SU-DHL-6 (cell line): Measurements from ENCODE around the gene ZNF609.

Experiments
- H2AFZ ChIP-seq: fragments of 200-600 bp; sonication (generic); 2 replicates; pipeline ENCODE4 v1.6.1; 2014; ENCODE audit warnings: low read depth, mild to moderate bottlenecking, moderate library complexity, mixed read lengths, antibody characterized with exemption, low read length; ENCODE audit not compliant: severe bottlenecking
- H3F3A ChIP-seq: fragments of 200-600 bp; shearing (Covaris generic); 2 replicates; pipeline ENCODE4 v1.6.0; 2016; ENCODE audit warnings: antibody characterized with exemption, mild to moderate bottlenecking; ENCODE audit not compliant: insufficient read depth
- H3K27ac ChIP-seq: fragments of 200-600 bp; sonication (generic); 2 replicates; pipeline ENCODE4 v1.5.1; 2016; ENCODE audit warnings: low read depth, mild to moderate bottlenecking, low read length, moderate library complexity, mixed read lengths
- H3K27me3 ChIP-seq: fragments of 200-600 bp; sonication (generic), shearing (Covaris generic); 2 replicates; pipeline ENCODE4 v1.6.0; 2014; ENCODE audit warnings: mild to moderate bottlenecking, low read length
- H3K36me3 ChIP-seq: fragments of 200-600 bp; sonication (generic); 2 replicates; pipeline ENCODE4 v1.6.1; 2014; ENCODE audit warnings: mild to moderate bottlenecking, low read length, mixed read lengths
- H3K4me2 ChIP-seq: fragments of 300-600, 200-600 bp; shearing (Covaris generic), sonication (generic); 2 replicates; pipeline ENCODE4 v1.6.0; 2014; ENCODE audit warnings: low read length, low read depth, mild to moderate bottlenecking; ENCODE audit not compliant: poor library complexity, severe bottlenecking
- H3K4me3 ChIP-seq: fragments of 200-600 bp; sonication (generic); 2 replicates; pipeline ENCODE4 v1.5.1; 2014; ENCODE audit warnings: antibody characterized with exemption, low read length, mild to moderate bottlenecking, mixed read lengths; ENCODE audit not compliant: insufficient read depth, poor library complexity, severe bottlenecking
- H3K79me2 ChIP-seq: fragments of 200-600 bp; sonication (generic); 2 replicates; pipeline ENCODE4 v1.6.1; 2014; ENCODE audit warnings: mild to moderate bottlenecking, low read length, moderate library complexity; ENCODE audit not compliant: insufficient read depth
- H3K9ac ChIP-seq: fragments of 200-600 bp; sonication (generic); 2 replicates; pipeline ENCODE4 v1.7.0; 2014; ENCODE audit warnings: mild to moderate bottlenecking, low read length
- H3K9me2 ChIP-seq: fragments of 200-600 bp; sonication (generic); replicated peaks from 2 replicates; pipeline ENCODE4 v1.6.1; 2014; ENCODE audit warnings: low read length; ENCODE audit not compliant: insufficient read depth
- H3K9me3 ChIP-seq: fragments of 200-600 bp; sonication (generic); 2 replicates; pipeline ENCODE4 v1.6.1; 2014; ENCODE audit warnings: low read length, mixed read lengths; ENCODE audit not compliant: insufficient read depth
- H4K20me1 ChIP-seq: fragments of 200-600 bp; sonication (generic); 2 replicates; pipeline ENCODE4 v1.6.1; 2014; ENCODE audit warnings: low read depth, mild to moderate bottlenecking, antibody characterized with exemption, low read length, moderate library complexity, mixed read lengths
- EZH2phosphoT487 ChIP-seq: fragments of 200-600 bp; sonication (generic), shearing (Covaris generic); conservative IDR thresholded peaks from 2 replicates; pipeline ENCODE4 v1.6.1; 2018; ENCODE audit warnings: mild to moderate bottlenecking, antibody characterized with exemption, low read length, moderate library complexity, mixed read lengths
- TF ChIP-seq, protein P1 (sequence below): fragments of 200-600 bp; sonication (generic); IDR thresholded peaks from one replicate; pipeline ENCODE4 v1.5.1; 2017; ENCODE audit warnings: antibody characterized with exemption, mild to moderate bottlenecking, low read length, moderate library complexity; ENCODE audit not compliant: insufficient read depth, poor library complexity, severe bottlenecking

The ZNF609 gene

DNA sequence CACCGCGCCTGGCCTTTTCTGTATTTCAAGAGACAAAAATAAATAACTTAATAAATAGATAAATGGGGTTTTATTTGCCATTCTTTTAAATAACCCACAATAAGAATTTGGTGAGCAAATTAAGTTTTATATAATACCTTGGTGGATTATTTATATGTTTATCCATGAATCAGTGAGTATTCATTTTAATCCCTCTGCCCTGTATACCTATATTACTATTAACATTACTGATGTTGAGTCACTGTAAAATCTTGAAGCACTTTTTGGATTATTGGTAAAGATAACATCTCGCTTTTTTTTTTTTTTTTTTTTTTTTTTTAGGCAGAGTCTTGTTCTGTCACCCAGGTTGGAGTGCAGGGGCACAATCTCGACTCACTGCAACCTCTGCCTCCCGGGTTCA, 154.1 kb downstream of the ZNF609 start:
- Histone ChIP-seq H3K27ac (no peak overlapping the region), H3K4me3 (no peak overlapping the region), H3K27me3 (no peaks in the 10 kb centered on the region), H2AFZ (no peak overlapping the region), H3K9me3 (no peaks in the 10 kb centered on the region), H3K4me2 (no peak overlapping the region), H3K9me2 (no peaks in the 10 kb centered on the region), H3K79me2 (peaks cover 6% of the 10 kb centered on the region; the same call in 1 of the 2 replicates), H3K9ac (no peak overlapping the region), H3F3A (no peaks in the 10 kb centered on the region), H3K36me3 (no peaks in the 10 kb centered on the region), H4K20me1 (no peaks in the 10 kb centered on the region)
- TF ChIP-seq, protein P1, sequence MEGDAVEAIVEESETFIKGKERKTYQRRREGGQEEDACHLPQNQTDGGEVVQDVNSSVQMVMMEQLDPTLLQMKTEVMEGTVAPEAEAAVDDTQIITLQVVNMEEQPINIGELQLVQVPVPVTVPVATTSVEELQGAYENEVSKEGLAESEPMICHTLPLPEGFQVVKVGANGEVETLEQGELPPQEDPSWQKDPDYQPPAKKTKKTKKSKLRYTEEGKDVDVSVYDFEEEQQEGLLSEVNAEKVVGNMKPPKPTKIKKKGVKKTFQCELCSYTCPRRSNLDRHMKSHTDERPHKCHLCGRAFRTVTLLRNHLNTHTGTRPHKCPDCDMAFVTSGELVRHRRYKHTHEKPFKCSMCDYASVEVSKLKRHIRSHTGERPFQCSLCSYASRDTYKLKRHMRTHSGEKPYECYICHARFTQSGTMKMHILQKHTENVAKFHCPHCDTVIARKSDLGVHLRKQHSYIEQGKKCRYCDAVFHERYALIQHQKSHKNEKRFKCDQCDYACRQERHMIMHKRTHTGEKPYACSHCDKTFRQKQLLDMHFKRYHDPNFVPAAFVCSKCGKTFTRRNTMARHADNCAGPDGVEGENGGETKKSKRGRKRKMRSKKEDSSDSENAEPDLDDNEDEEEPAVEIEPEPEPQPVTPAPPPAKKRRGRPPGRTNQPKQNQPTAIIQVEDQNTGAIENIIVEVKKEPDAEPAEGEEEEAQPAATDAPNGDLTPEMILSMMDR = no peak

DNA sequence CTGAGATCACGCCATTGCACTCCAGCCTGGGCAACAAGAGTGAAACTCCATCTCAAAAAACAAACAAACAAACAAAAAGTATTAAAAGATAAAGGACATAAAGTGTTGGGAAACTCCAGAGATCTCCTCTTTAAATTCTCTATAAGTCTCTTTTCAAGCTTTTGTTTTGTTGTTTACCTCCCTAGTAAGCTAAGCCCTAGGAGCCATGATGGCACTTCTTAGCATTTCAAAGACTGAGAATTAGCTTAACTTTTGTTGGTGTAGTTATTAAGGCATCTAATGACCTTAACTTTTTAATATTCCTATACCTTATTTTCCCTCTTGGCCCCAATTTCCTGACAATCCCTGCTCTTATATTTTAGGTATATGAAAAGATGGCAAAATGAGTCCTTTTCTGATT, 157.3 kb downstream of the ZNF609 start:
- Histone ChIP-seq H2AFZ (no peak overlapping the region), H3K9me2 (no peaks in the 10 kb centered on the region), H4K20me1 (no peaks in the 10 kb centered on the region), H3K9me3 (no peaks in the 10 kb centered on the region), H3K4me3 (no peak overlapping the region), H3K4me2 (no peak overlapping the region), H3K9ac (no peak overlapping the region), H3K36me3 (no peaks in the 10 kb centered on the region), H3K79me2 (peaks cover 18% of the 10 kb centered on the region), H3K27me3 (no peaks in the 10 kb centered on the region), H3K27ac (no peak overlapping the region), H3F3A (no peaks in the 10 kb centered on the region)
- TF ChIP-seq, protein P1 = no peak

DNA sequence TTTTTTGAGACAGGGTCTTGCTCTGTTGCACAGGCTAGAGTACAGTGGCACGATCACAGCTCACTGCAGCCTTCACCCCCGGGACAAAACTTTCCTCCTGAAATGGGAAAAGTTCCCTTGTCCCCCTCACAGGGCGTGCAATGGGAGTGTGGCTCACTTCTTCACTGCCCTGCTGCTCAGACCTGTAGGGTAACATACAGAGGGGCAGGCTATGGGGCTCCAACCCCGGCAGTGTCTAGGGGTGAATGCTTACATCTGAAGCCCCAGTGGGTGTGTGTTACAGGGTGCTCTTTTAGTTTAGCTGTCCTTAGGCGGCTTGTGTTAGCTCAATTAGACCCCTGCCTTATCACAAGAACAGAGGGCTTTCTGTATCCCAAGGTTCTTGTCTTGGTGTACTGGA, 157.8 kb downstream of the ZNF609 start:
- Histone ChIP-seq H3K9me3 (no peaks in the 10 kb centered on the region), H3K27me3 (no peaks in the 10 kb centered on the region), H3K36me3 (no peaks in the 10 kb centered on the region), H3K4me3 (no peak overlapping the region), H3K9me2 (no peaks in the 10 kb centered on the region), H3K27ac (no peak overlapping the region), H4K20me1 (no peaks in the 10 kb centered on the region), H2AFZ (no peak overlapping the region), H3K4me2 (no peak overlapping the region), H3F3A (no peaks in the 10 kb centered on the region), H3K79me2 (peaks cover 18% of the 10 kb centered on the region), H3K9ac (no peak overlapping the region)
- TF ChIP-seq, protein P1 = no peak
- no peak for TF ChIP-seq EZH2phosphoT487

DNA sequence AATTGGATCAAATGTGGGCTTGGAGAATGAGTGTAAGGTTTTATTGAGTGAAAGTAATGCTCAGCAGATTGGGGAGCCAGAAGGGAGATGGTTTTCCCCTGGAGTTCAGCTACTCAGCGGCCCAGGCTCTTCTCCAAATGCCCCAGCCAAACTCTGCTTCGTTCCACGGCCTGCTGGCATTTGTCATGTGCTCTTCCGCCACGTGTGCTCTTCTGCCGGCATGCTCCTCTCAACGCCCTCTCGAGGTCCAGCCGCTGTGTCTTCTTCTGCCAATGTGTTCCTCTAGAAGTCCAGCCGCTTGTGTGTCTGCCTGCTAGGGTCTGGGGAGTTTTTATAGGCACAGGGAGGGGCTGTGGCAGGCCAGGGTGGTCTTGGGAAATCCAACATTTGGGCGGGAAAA, 158.2 kb downstream of the ZNF609 start:
- H3K36me3 ChIP-seq = no peaks in the 10 kb centered on the region
- no peak overlapping the region for H3K9ac ChIP-seq
- H3K9me3 ChIP-seq = no peaks in the 10 kb centered on the region
- no peak overlapping the region for H3K27ac ChIP-seq
- TF ChIP-seq, protein P1 = no peak
- no peak for TF ChIP-seq EZH2phosphoT487
- no peaks in the 10 kb centered on the region for H4K20me1 ChIP-seq
- no peak overlapping the region for H3K4me2 ChIP-seq
- H3K79me2 ChIP-seq = peaks cover 18% of the 10 kb centered on the region
- H3F3A ChIP-seq = no peaks in the 10 kb centered on the region
- H3K9me2 ChIP-seq = no peaks in the 10 kb centered on the region
- H3K27me3 ChIP-seq = no peaks in the 10 kb centered on the region
- no peak overlapping the region for H2AFZ ChIP-seq
- H3K4me3 ChIP-seq = no peak overlapping the region
